Measurements from ENCODE around the gene TCTN3. TPM values are rescaled to one million over a fixed set of nuclear protein-coding genes. Genes with fewer than 3 reads are reported as not detected.

TCTN3 gene
- total RNA-seq, 1 experiment from 2014 or later: 41.7 TPM

DNA sequence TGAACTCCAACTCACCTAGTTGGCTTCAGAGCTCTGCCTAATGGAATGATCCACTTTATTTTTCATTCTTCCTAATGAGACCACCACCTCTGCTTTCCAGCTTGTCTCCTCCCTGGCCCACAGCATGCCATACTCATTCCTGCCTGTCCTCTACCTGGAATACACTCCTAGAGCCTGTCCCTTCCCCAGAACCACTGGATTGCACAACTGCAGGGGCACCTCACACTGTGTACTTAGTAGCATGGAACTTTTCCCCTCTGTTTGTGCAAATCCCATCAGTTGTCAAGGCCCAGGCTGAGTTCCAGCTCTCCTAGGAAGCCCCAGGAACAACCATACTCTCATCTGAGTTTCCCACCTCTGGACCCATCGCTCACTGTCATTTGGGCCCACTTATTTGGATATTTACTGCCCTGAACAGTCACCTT lies 52.8 kb downstream of the TCTN3 start:
- ChIA-PET RAD21 (ENCODE audit: low non-redundant PET in 1 of 2, low total read pairs in 2 of 2, uncharacterized antibody in 2 of 2, unreplicated experiment in 2 of 2) (no interaction called here), POLR2A (no interaction called here), CTCF (no interaction called here)
- TF ChIP-seq, protein P1, sequence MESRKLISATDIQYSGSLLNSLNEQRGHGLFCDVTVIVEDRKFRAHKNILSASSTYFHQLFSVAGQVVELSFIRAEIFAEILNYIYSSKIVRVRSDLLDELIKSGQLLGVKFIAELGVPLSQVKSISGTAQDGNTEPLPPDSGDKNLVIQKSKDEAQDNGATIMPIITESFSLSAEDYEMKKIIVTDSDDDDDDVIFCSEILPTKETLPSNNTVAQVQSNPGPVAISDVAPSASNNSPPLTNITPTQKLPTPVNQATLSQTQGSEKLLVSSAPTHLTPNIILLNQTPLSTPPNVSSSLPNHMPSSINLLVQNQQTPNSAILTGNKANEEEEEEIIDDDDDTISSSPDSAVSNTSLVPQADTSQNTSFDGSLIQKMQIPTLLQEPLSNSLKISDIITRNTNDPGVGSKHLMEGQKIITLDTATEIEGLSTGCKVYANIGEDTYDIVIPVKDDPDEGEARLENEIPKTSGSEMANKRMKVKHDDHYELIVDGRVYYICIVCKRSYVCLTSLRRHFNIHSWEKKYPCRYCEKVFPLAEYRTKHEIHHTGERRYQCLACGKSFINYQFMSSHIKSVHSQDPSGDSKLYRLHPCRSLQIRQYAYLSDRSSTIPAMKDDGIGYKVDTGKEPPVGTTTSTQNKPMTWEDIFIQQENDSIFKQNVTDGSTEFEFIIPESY (IDR thresholded peaks at IDR 0.05; ENCODE audit: extremely low read depth, insufficient replicate concordance, low read length): no peak
- no peak for TF ChIP-seq FOSL1 (IDR thresholded peaks at IDR 0.05; ENCODE audit: low read depth)
- TF ChIP-seq EGR1 (IDR thresholded peaks at IDR 0.05; ENCODE audit: low read depth): no peak
- no peak for TF ChIP-seq ZNF274 (IDR thresholded peaks at IDR 0.05; ENCODE audit: low read depth, low read length)
- TF ChIP-seq TCF7L2 (IDR thresholded peaks at IDR 0.05; ENCODE audit: borderline replicate concordance, extremely low read depth, insufficient read depth, insufficient read length): no peak
- TF ChIP-seq, protein P2, sequence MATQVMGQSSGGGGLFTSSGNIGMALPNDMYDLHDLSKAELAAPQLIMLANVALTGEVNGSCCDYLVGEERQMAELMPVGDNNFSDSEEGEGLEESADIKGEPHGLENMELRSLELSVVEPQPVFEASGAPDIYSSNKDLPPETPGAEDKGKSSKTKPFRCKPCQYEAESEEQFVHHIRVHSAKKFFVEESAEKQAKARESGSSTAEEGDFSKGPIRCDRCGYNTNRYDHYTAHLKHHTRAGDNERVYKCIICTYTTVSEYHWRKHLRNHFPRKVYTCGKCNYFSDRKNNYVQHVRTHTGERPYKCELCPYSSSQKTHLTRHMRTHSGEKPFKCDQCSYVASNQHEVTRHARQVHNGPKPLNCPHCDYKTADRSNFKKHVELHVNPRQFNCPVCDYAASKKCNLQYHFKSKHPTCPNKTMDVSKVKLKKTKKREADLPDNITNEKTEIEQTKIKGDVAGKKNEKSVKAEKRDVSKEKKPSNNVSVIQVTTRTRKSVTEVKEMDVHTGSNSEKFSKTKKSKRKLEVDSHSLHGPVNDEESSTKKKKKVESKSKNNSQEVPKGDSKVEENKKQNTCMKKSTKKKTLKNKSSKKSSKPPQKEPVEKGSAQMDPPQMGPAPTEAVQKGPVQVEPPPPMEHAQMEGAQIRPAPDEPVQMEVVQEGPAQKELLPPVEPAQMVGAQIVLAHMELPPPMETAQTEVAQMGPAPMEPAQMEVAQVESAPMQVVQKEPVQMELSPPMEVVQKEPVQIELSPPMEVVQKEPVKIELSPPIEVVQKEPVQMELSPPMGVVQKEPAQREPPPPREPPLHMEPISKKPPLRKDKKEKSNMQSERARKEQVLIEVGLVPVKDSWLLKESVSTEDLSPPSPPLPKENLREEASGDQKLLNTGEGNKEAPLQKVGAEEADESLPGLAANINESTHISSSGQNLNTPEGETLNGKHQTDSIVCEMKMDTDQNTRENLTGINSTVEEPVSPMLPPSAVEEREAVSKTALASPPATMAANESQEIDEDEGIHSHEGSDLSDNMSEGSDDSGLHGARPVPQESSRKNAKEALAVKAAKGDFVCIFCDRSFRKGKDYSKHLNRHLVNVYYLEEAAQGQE (IDR thresholded peaks at IDR 0.05; ENCODE audit: low read depth): no peak
- no peak for TF ChIP-seq ZFX (IDR thresholded peaks at IDR 0.05)
- TF ChIP-seq EZH2 (IDR thresholded peaks at IDR 0.05): no peak
- no peak for TF ChIP-seq CEBPB (IDR thresholded peaks at IDR 0.05; ENCODE audit: low read depth)
- TF ChIP-seq CBX3 (IDR thresholded peaks at IDR 0.05; ENCODE audit: low read depth): no peak
- no peak for TF ChIP-seq SRF (IDR thresholded peaks at IDR 0.05; ENCODE audit: low read depth)
- no peak for TF ChIP-seq POLR2AphosphoS5 (IDR thresholded peaks at IDR 0.05; ENCODE audit: low read depth, low read length)
- no peak for TF ChIP-seq ELF1 (IDR thresholded peaks at IDR 0.05; ENCODE audit: borderline replicate concordance, low read depth)
- no peak for TF ChIP-seq JUND (IDR thresholded peaks at IDR 0.05)
- TF ChIP-seq RAD21 (IDR thresholded peaks at IDR 0.05; ENCODE audit: low read depth): no peak
- TF ChIP-seq, protein P3, sequence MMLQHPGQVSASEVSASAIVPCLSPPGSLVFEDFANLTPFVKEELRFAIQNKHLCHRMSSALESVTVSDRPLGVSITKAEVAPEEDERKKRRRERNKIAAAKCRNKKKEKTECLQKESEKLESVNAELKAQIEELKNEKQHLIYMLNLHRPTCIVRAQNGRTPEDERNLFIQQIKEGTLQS (IDR thresholded peaks at IDR 0.05): no peak
- no peak for TF ChIP-seq SIN3A (IDR thresholded peaks at IDR 0.05; ENCODE audit: low read depth)
- TF ChIP-seq POLR2A (IDR thresholded peaks at IDR 0.05; ENCODE audit: borderline replicate concordance, extremely low read depth, insufficient read depth, insufficient read length): no peak
- TF ChIP-seq, protein P4, sequence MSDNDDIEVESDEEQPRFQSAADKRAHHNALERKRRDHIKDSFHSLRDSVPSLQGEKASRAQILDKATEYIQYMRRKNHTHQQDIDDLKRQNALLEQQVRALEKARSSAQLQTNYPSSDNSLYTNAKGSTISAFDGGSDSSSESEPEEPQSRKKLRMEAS (IDR thresholded peaks at IDR 0.05): no peak
- Histone ChIP-seq H3K9me3 (ENCODE audit: control insufficient read depth in 1 of 2, insufficient read depth in 1 of 2, low read depth in 1 of 2, low read length in 2 of 2) (no peaks in the 10 kb centered on the region), H2AFZ (ENCODE audit: low read depth, low read length, poor library complexity, severe bottlenecking) (no peak overlapping the region), H3K27me3 (ENCODE audit: insufficient read depth, low read length) (no peaks in the 10 kb centered on the region), H3K79me2 (ENCODE audit: insufficient read depth, low read length) (peaks cover 11% of the 10 kb centered on the region), H3K4me2 (ENCODE audit: low read length) (no peak overlapping the region), H3K36me3 (ENCODE audit: control insufficient read depth in 1 of 2, insufficient read depth in 2 of 2, low read length in 2 of 2) (peaks cover 20 to 40% of the 10 kb centered on the region in 2 experiments; a peak in 3 of 4 replicates), H3K4me1 (ENCODE audit: control insufficient read depth in 1 of 2, insufficient read depth in 2 of 2, low read length in 2 of 2) (no peaks in the 10 kb centered on the region), H3K27ac (ENCODE audit: low read depth, low read length) (no peak overlapping the region), H3K9me2 (ENCODE audit: insufficient read depth) (no peaks in the 10 kb centered on the region), H4K20me1 (ENCODE audit: insufficient read depth) (no peaks in the 10 kb centered on the region), H3K4me3 (replicated peaks in 1 of 2; ENCODE audit: low read depth in 1 of 2, low read length in 2 of 2) (no peak overlapping the region), H3K9ac (ENCODE audit: low read length) (no peak overlapping the region)
- intact Hi-C loops (cut with micrococcal nuclease): no loop called here
- DNase-seq (ENCODE audit: low read depth, low spot score) (no peak), ATAC-seq (no peak)
- no TSS peak for BruUV-seq (replicated peaks)
